Stimulated activated CD8-positive, alpha-beta memory T cell treated with anti-CD3 and anti-CD28 coated beads, Interleukin-4, amount 100 ng/mL, for 4 hours (primary cell): Measurements from ENCODE around the gene DNAAF6.
"Not testable (repeated sequence)": the region's sequence is repeated elsewhere in the genome, so short reads cannot be mapped to it uniquely, and the experiment has no call there.

Experiments
- DNase-seq, 2 donors: peaks; one replicate each; pipeline ENCODE4 v3.0.0-alpha.2; 2020; ENCODE audit warnings: low read depth in 2 of 2, low spot score in 1 of 2

The DNAAF6 gene

DNA sequence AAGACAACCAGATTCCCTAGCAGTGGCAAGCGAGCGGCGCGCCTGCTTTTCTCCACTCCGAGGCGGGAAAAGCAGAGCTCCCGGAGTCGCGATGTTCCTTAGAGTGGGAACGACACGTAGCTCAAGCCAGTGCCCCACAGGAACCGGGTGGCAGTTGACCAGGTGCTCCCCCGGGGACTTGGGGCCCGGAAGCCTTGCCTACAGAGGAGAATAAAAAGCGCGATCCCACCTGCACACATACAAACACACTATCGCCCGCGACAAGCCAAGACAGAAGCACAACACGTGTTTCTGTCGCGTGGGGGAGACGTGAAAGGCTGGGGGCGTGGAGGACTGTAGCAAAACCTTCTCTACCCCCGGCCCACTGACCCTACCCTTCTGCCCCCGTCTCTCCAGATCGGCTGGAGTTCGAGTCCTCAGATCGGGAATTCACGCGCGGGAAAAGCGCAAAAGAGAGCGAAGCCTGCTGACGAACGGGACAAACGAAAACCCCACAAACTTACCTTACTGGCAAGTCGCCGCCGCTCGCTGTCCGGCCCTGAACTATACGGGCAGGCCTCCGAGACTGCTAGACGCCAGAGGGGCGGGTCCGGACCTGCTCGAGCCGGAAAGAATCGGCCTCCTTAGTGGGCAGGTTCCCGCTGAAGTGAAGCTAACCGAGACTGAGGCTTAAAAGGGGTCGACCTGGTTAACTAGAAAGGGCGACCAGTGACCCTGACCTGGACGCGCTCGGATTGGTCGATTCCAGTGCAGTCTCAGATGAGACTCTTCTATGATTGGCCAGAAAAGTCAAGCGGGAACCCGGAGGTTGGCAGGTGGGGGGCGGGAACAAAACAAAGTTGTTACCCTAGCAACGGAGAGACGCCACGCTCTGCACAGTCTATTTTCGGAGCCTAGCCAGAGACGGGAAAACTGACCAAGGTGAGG lies at the start of gene DNAAF6, which contains the start of gene NUP62CL:
Gene DNAAF6, plus strand, starts transcription at position 842 of the 927 bp plus-strand sequence. CDS start 6,265 bp downstream, outside the sequence.
Gene NUP62CL, minus strand, starts transcription at position 664 of the 927 bp plus-strand sequence. CDS start 31,287 bp downstream, outside the sequence.
- peak; percentile 28 to 37 for DNase-seq

DNA sequence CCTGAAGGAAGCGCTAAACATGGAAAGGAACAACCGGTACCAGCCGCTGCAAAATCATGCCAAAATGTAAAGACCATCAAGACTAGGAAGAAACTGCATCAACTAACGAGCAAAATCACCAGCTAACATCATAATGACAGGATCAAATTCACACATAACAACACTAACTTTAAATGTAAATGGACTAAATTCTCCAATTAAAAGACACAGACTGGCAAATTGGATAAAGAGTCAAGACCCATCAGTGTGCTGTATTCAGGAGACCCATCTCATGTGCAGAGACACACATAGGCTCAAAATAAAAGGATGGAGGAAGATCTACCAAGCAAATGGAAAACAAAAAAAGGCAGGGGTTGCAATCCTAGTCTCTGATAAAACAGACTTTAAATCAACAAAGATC lies 48.8 kb upstream of the DNAAF6 start:
- not testable (repeated sequence) for DNase-seq

DNA sequence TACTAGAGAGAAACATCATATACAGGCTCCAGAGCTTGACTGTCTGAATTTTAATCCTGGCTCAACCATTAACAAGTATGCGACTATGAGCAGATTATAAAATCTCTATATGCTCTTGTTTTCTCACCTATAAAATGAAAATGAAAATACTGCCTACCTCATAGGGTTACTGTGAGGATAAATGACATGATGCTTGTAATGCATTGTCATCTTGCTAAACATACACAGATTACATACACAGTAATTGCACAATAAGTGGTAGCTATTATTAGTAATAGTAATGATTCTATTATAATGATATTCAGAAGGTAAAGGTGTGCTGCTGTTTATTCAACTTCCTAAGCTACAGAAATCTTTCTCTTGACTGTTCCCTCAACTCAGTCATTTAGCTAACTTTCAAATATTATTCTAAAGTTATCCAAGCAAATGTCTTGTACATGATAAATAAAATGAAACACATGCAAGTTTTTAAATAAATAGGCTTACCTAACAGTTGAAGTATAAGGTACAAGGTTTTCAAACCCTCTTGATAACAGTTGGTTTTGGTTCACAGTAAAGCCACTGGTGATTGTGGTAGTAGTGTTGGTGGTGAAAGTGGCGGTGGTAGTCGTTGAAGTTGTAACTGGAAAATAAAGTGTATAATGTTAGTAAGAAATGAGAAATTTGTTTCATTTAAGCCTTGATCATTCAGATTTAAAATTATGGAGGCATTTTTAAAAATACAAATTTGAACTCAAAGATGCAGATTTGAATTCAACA lies 39.1 kb upstream of the DNAAF6 start:
- no peak for DNase-seq

DNA sequence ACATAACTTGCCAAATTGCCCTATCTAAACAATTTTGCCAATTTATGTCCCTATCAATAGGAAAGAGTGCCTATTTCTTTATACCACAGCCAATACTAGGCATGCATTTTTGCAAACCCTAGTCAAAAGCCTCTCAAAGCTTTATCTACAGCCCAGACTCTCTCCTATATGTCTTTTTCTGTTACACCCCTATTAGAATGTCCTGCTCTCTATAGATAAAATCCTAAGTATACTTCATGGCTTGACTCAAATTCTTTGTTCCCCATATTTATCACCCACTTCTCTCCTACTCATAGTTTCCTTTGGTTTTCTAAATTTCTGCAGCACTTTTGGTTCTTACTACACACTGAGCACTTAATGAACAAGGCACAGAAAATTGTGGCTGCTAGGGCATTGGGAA lies 38.2 kb upstream of the DNAAF6 start:
- DNase-seq, result no peak

DNA sequence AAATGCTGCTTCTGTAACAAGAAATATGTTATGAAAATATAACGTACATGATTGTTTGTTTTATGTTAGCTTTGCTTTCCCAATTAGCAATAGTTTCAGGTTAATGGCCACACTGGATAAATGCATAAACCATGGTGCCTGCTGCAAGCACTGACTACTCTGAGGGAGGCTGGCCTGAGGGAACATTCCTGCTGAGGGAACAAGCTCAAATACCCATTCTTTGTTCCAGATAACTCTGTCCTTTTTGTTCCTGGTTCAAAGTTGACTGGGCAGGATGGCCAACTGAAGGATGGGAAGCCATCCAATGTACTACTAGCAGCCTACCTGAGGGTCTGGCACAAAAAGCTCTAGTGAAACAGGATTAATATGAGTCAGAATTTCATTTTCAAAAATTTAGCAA lies 37.7 kb upstream of the DNAAF6 start:
- no peak for DNase-seq

DNA sequence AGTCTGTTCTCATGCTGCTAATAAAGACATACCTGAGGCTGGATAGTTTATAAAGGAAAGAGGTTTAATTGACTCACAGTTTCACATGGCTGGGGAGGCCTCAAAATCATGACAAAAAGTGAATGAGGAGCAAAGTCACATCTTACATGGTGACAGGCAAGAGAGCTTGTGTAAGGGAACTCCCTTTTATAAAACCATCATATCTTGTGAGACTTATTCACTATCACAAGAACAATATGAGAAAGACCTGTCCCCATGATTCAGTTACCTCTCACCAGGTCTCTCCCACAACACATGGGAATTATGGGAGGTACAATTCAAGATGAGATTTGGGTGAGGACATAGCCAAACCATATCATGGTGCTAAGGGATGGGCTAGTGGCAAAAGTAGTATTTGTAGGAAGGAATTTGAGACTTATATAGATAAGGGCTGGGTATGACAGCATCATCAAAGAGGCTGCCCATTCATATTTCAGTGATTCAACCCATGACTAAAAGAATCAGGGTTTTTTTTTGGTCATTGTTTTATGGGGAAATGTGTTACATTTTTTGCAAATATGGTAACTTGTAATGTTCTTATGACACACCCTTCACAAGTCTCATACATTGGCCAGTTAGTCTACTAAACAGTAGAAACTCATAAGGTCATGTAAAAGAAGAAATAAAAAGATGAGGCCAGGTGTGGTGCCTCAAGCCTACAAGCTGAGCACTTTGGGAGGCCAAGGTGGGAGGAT lies 34.9 kb upstream of the DNAAF6 start:
- no peak for DNase-seq

DNA sequence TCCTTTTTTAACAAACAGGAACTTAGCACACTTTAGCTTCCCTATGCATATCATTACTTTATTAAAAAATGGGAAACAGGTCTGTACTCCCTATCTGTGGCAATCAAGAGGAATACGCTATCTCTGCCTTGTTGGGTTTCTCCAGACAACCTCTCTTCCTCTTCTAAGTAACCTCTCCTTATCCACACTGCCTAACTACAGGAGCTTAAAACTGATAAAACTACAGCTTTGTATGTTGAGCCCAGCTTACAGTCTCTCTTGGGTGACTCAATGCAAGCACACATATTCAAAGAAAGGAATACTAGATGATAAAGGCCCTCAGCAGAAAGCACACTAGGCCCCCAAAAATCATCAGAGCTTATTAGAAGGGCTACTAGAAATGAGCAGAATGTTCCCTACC lies 9.1 kb upstream of the DNAAF6 start:
- no peak for DNase-seq

DNA sequence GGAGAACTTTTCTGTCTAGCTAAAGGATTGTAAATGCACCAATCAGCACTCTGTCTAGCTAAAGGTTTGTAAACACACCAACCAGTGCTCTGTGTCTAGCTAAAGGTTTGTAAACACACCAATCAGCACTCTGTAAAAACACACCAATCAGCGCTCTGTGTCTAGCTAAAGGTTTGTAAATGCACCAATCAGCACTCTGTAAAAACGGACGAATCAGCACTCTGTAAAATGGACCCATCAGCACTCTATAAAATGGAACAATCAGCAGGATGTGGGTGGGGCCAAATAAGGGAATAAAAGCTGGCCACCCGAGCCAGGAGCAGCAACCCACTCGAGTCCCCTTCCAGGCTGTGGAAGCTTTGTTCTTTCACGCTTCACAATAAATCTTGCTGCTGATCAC lies 8.3 kb upstream of the DNAAF6 start:
- not testable (repeated sequence) for DNase-seq

DNA sequence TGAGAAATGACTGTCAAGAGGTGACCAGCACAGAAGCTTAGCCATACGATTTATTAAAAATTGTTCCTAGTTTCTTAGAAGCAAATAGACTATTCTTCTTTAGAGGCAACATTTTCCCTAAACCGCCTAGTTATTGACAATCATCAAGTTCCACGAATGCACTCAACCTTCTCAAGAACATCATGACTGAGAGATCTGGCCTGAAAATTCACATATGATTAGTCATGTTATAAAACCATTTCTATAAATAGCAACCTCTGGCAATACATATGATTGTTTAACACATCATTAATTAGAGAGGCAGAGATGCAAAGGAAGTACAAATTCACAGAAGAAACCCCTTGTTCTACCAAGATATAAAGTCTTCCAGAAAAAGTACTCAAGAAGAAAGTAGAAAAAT lies 6.9 kb upstream of the DNAAF6 start:
- no peak for DNase-seq

DNA sequence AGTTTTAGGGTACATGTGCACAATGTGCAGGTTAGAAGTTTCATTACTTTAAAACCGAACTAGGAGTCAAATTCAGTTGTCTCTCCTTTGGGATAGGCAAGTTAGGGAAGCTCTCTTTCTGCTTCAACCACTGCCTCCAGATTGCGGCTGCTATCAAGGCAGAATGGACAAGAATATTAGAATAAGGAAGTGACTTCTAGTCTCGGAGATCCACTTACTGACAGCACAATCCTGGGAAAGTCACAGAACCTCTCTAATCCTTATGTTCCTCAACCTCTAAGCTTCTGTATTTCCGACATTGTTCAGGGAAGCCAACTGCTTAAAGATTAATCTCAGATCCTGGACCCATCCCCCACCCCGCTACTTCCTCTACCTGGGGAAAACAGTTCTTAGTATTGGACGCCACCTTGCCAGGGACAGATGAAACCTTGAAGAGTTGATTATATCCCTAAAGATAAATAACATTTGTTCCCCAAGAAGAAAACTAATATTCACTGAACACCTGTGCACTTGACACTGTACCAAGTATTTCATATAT lies 2.3 kb upstream of the DNAAF6 start:
- DNase-seq, result no peak

DNA sequence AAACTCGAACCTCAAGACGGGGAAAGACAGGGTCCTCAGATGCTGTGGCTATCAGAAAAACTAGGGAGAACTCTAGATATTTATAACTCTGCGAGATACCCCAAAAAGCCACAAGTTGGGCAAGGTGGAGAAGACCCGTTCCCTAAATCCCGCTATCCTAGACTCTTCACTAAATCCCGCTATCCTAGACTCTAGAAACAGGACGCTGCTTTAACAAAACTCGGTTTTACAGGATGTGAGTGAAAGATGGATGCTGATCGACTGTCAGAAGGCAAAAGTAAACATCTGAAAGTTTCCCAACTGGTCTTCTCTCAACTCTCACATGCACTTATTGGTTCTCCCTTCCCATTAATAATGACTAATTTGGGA lies 270 bp downstream of the DNAAF6 start:
- DNase-seq, result no peak

DNA sequence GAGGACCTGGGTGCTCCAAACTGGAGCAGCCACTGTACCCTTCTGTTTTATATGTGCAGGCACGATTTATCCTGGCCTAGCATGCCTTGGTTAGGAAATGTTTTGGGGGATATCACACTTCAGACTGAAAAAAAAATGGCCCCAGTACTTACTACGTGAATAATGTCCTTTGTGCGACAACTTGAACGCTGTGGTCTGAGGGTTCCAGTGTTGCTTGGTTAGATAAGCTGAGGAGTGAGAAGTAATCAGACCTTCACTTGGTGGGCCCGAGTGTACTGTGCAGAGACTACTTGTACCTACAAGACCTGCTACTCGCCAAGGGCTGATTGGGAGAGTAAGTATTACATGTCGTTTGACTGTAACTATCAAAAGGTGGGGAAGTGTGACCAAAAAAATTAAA lies 678 bp downstream of the DNAAF6 start:
- DNase-seq, result no peak

DNA sequence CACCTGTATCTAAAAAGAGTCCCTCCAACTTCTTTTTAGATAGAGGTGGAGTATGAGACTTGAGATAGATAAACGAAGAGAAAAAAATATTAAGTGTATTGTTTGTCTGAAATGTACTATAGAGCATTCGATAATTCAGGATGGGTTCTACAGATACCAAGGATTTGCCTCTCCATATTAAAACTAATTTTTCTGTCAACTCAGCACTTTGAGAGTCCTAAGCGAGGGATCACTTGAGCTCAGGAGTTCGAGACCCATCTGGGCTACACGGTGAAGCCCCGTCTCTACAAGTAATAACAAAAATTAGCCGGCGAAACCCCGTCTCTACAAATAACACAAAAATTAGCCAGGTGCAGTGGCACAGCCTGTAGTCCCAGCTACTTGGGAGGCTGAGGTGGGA lies 1.5 kb downstream of the DNAAF6 start:
- DNase-seq, result no peak

DNA sequence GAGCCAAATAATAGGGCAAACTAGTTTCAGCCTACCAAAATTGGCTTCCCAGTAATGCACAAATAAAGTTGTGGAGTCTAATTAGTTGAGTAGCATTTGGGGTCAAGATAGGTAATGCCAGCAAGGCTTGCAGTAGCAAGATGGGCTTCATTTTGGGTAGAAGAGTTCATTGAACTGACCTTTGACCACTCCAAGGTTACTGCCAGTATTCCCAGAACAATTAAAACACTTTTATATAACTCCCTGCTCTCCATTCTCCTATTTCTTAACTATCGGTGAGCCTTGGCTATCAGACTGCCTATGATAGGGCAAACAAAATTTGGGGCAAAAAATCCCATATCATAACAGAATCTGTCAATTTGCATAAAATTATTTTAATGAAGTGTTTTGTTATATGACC lies 7.1 kb downstream of the DNAAF6 start:
- no peak for DNase-seq

DNA sequence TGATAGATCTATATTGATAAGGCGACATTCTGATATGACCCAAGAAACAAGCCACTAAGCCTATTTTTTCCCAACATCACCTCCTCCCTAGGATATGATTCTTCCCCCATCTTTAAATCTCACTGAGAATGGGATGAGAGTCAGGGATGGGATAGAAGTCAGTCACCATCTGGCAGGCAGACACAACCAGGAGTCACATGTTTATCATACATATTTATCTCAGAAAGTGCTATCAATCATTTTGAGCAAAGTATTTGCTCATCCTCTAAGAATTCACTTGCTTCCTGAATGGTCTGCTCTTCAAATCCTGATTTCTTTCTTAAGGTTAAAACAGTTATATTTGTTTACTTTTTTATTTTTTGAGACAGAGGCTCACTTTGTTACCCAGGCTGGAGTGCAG lies 20.3 kb downstream of the DNAAF6 start:
- no peak for DNase-seq

DNA sequence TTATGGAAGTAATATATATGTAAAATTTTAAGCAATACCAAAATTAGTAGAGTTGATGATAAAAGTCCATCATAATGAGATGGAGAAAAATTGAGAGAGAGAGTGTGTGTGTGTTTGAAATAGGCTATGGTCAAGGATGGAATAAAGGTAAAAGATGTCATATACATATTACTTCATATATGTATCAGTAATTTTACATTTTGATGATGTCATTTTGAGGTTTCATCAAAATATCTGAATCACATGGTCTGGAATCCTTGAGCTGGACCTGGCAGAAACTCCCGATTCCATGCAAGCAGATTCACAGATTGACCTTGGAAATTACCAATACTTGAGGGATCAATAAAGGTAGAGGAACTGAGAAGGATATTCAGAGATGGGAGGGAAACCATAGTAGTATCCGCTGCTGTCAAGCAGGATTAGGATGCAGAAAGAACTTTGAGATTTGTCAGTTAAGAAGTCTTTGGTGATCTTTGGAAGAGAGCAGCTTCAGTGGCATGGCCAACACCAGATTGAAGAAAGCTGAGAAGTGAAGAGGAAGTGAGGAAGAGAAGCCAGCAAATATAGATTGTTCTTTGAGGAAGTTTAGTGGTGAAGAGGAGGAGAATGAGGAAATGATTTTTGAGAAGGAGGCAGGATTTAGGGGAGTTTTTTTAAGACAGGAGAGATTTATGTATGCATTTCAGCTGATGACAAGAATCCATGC lies 21.5 kb downstream of the DNAAF6 start:
- DNase-seq, result no peak

DNA sequence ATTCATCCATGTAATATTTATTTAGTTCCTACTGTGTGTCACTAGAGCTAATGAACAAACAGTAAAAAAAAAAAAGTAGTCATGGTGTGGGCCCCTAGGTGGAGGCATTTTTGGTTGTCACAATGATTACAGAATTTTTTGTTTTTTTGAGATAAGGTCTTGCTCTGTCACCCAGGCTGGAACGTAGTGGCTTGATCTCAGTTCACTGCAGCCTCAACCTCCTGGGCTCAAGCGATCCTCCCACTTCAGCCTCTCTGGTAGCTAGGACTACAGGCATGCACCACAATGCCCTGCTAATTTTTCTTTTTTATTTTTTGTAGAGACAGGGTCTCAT lies 22.0 kb downstream of the DNAAF6 start:
- DNase-seq, result no peak

DNA sequence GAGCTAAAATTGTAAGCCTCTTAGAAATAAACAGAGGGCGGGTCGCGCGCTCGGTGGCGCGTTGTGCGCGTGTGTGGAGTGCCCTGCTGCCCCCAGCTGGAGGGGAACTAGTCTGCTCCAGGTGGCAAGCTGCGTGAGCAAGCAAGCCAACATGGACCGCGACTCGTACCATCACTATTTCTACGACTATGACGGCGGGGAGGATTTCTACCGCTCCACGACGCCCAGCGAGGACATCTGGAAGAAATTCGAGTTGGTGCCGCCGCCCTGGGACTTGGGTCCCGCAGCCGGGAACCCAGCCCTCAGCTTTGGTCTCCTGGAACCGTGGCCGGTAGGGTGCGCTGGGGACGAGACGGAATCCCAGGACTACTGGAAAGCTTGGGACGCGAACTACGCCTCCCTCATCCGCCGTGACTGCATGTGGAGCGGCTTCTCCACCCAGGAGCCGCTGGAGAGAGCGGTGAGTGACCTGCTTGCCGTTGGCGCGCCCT lies 66.1 kb downstream of the DNAAF6 start:
- no peak for DNase-seq

DNA sequence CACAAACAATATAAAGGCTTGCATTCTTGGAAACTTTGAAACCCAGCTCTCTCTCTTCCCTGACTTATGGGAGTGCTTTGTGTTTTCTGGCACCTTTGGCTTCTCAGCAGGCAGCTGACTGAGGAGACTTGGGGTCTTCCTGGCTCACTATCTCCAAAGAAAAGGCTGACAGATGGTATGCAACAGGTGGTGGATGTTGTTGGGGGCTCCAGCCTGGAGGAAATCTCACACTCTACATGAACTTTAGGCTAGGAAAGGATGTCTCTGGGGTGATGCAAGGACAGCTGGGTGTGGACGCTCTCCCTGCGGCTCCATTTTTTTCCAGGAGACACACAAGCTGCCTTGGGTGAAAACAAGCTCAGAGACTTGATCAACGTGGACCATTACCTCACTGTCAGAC lies 67.4 kb downstream of the DNAAF6 start:
- DNase-seq, result no peak

DNA sequence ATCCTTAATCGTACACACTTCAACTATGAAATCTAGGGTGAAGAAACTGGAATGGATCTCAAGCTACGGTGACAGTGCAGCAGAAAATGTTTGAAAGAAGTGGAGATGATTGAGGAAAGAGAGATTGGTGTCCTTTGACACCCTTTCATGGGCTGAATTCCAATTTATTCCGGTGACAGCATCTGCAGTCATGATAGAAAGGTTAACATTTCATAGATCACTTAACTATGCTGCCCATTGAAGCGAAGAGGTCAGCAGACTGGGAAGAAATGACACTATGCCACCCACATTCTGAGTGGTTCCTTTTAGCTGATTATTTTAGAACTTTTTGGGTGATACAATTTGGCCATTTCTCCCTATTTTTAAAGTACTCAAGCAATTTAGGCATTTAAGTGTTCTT lies 82.3 kb downstream of the DNAAF6 start:
- no peak for DNase-seq

DNA sequence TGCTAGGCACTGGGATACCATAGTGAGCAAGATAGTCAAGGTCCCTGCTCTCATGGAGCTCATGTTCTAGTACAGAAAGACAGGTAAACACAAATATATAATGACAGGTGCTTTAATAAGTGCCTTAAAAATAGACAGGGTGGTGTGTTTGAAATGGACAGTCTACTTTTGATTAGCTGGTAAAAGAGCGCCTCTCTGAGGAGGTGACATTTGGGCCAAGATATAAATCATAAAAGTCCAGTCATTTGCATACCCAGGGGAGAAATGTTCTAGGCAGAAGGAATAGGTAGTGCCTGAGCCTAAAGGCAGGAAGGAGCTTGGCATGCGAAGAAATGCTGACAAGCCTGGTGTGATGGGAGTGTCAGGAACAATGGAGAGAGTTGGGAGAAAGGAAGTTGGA lies 83.6 kb downstream of the DNAAF6 start:
- DNase-seq, result no peak
